K562 (cell line): Measurements from ENCODE around the gene SC5D. TPM values are rescaled to one million over a fixed set of nuclear protein-coding genes. Genes with fewer than 3 reads are reported as not detected.

Experiments used
- ATAC-seq: fragments of 200-7000 bp; cut with Tn5 transposase; 3 replicates; pipeline ENCODE4 v1.9.1; 2020; ENCODE audit warnings: moderate library complexity
- BruUV-seq: library from RNA; stranded (reverse); fragments of 400-500 nt; replicated peaks from 2 replicates; lab custom pipeline; 2021; lab: Mats Ljungman, UMichigan
- CTCF ChIA-PET: fragments of 300-600 bp; formaldehyde crosslinking; extraction: SDS; loops from one replicate; lab custom pipeline; 2021; ENCODE audit warnings: low intra/inter-chr PET ratio; lab: Yijun Ruan, JAX
- POLR2A ChIA-PET: fragments of 300-600, 350-650 bp; sonication (Branson Sonifier 250); formaldehyde crosslinking; extraction: SDS; loops from one replicate; lab custom pipeline; 2021; ENCODE audit warnings: antibody characterized with exemption, inconsistent platforms; lab: Yijun Ruan, JAX
- DNase-seq, 4 experiments: peaks; one replicate each; pipeline versions ENCODE4 v3.0.0 to v3.0.0-alpha.2; 2011 to 2018; ENCODE audit warnings: low spot score in 3 of 4, mixed read lengths in 3 of 4; ENCODE audit errors: extremely low read depth in 1 of 4
- FAIRE-seq: peaks from 2 replicates; lab custom pipeline; 2011; peaks lifted over from hg19 to GRCh38; lab: Jason Lieb, UNC
- H2AFZ ChIP-seq: 2 replicates; pipeline ENCODE4 v1.6.0; 2011; ENCODE audit warnings: low read depth, low read length, control low read depth, inconsistent platforms
- H3K27ac ChIP-seq: fragments of 200-600 bp; 3 replicates; pipeline ENCODE4 v1.8.0; 2011; ENCODE audit warnings: low read depth, mild to moderate bottlenecking, control low read depth, inconsistent platforms, low read length, moderate library complexity, mixed read lengths; ENCODE audit errors: extremely low read depth
- H3K27me3 ChIP-seq, 2 experiments: fragments of 300-600 bp in 1 of 2; 2 replicates in 1 of 2; 3 replicates in 1 of 2; pipeline versions ENCODE4 v1.6.0 to v1.8.0; 2011; ENCODE audit warnings: inconsistent platforms in 2 of 2, low read length in 2 of 2, mild to moderate bottlenecking in 1 of 2, mixed read lengths in 1 of 2, moderate library complexity in 1 of 2; ENCODE audit not compliant: control insufficient read depth in 2 of 2, insufficient read depth in 2 of 2
- H3K36me3 ChIP-seq: fragments of 300-600 bp; 3 replicates; pipeline ENCODE4 v1.8.0; 2011; ENCODE audit warnings: mild to moderate bottlenecking, low read length, inconsistent platforms; ENCODE audit not compliant: control insufficient read depth, insufficient read depth
- H3K4me1 ChIP-seq, 2 experiments: fragments of 200-600 bp in 1 of 2; replicated peaks in 1 of 2; 2 replicates in 1 of 2; 3 replicates in 1 of 2; pipeline versions ENCODE4 v1.5.1 to v1.8.0; 2011; ENCODE audit warnings: inconsistent platforms in 2 of 2, low read length in 2 of 2, mild to moderate bottlenecking in 1 of 2, mixed read lengths in 1 of 2, moderate library complexity in 1 of 2; ENCODE audit not compliant: control insufficient read depth in 2 of 2, insufficient read depth in 2 of 2
- H3K4me2 ChIP-seq: 2 replicates; pipeline ENCODE4 v1.6.1; 2011; ENCODE audit warnings: low read length, control low read depth, inconsistent platforms, mixed read lengths; ENCODE audit not compliant: insufficient read depth
- H3K4me3 ChIP-seq: fragments of 200-600 bp; sonication (generic), shearing (Covaris generic); 2 replicates; pipeline ENCODE4 v1.5.1; 2016; ENCODE audit warnings: control low read depth, inconsistent platforms
- H3K79me2 ChIP-seq: fragments of 200-600 bp; 3 replicates; pipeline ENCODE4 v1.8.0; 2011; ENCODE audit warnings: low read length, inconsistent platforms; ENCODE audit not compliant: control insufficient read depth, insufficient read depth
- H3K9ac ChIP-seq, 2 experiments: 2 replicates each; pipeline versions ENCODE4 v1.6.0 to v1.6.1; 2011; ENCODE audit warnings: low read depth in 2 of 2, low read length in 2 of 2, control low read depth in 1 of 2, inconsistent platforms in 1 of 2, mild to moderate bottlenecking in 1 of 2, mixed read lengths in 1 of 2; ENCODE audit not compliant: insufficient read depth in 1 of 2
- H3K9me1 ChIP-seq: one replicate; pipeline ENCODE4 v1.6.0; 2011; ENCODE audit warnings: inconsistent platforms, mild to moderate bottlenecking, low read length, moderate library complexity; ENCODE audit not compliant: control insufficient read depth, insufficient read depth
- H3K9me3 ChIP-seq: replicated peaks from 2 replicates; pipeline ENCODE4 v1.5.1; 2011; ENCODE audit warnings: low read depth, low read length, inconsistent platforms; ENCODE audit not compliant: control insufficient read depth, insufficient read depth
- H4K20me1 ChIP-seq: replicated peaks from 2 replicates; pipeline ENCODE4 v1.6.1; 2011; ENCODE audit warnings: low read length, inconsistent platforms, mixed read lengths; ENCODE audit not compliant: control insufficient read depth, insufficient read depth
- BACH1 ChIP-seq: fragments of 200-800 bp; sonication (Bioruptor generic); IDR thresholded peaks from 2 replicates; pipeline ENCODE4 v1.6.1; 2016; ENCODE audit warnings: missing genetic modification characterization, missing compliant biosample characterization
- BRD4 ChIP-seq: fragments of 200-600 bp; sonication (generic); IDR thresholded peaks from 2 replicates; pipeline ENCODE4 v1.6.1; 2017; ENCODE audit warnings: inconsistent platforms
- CHD4 ChIP-seq: fragments of 200-600 bp; sonication (generic); IDR thresholded peaks from 3 replicates; pipeline ENCODE4 v1.6.1; 2012; ENCODE audit warnings: low read depth, mild to moderate bottlenecking, mixed read lengths, low read length, inconsistent platforms; ENCODE audit not compliant: insufficient read depth, insufficient replicate concordance, poor library complexity, severe bottlenecking
- IRF9 ChIP-seq: fragments of 450-650 bp; IDR thresholded peaks from 2 replicates; pipeline ENCODE4 v1.6.1; 2016; ENCODE audit warnings: missing biosample characterization, missing genetic modification characterization
- TCF15 ChIP-seq: fragments of 250-450 bp; sonication (Bioruptor Pico); IDR thresholded peaks from 2 replicates; pipeline ENCODE4 v1.8.0; 2022; ENCODE audit warnings: moderate library complexity, mild to moderate bottlenecking, inconsistent platforms
- ZBTB43 ChIP-seq: sonication (generic); formaldehyde crosslinking; IDR thresholded peaks from 2 replicates; pipeline ENCODE4 v1.8.0; 2023; ENCODE audit warnings: mild to moderate bottlenecking, missing genetic modification reagents
- ZBTB8A ChIP-seq: fragments of 450-650 bp; IDR thresholded peaks from 2 replicates; pipeline ENCODE4 v1.6.1; 2018; ENCODE audit warnings: mild to moderate bottlenecking, moderate library complexity; ENCODE audit not compliant: partially characterized antibody
- ZNF12 ChIP-seq: sonication (generic); formaldehyde crosslinking; IDR thresholded peaks from 2 replicates; pipeline ENCODE4 v1.4.0; 2020; ENCODE audit warnings: mild to moderate bottlenecking, missing genetic modification reagents
- WGBS: fragments of 100-300 bp; shearing (Covaris generic); methylation state at CpG from one replicate; pipeline ENCODE4 v1.1.6; 2016; ENCODE audit warnings: low coverage, mixed read lengths; ENCODE audit not compliant: insufficient coverage; ENCODE audit errors: missing lambda C conversion rate; 5-methylcytosine and 5-hydroxymethylcytosine counted together
- in situ Hi-C: fragments of 300-500 bp; cut with MboI; formaldehyde crosslinking; loops from 4 replicates; pipeline ENCODE4 v1.15.0; 2018; ENCODE audit warnings: inconsistent platforms, mixed read lengths
- intact Hi-C: fragments of 100-400 bp; cut with micrococcal nuclease; formaldehyde crosslinking; loops from 2 replicates; pipeline ENCODE4 v1.14.2; 2022
- polyA plus RNA-seq, 8 experiments: library from polyadenylated mRNA; depleted of rRNA in 4 of 8; stranded (reverse) in 5 of 8; unstranded in 3 of 8; fragments of >200 nt; fragmentation: Nextera tagmentation in 2 of 8; fragmentation: Illumina TruSeq in 1 of 8; extraction: Ambion mirVana in 2 of 8; extraction: Trizol in 1 of 8; gene quantifications; 2 replicates each; pipeline versions ENCODE4 v1.2.1 to v1.2.3, GENCODE V29; 2011 to 2014; ENCODE audit warnings: inconsistent platforms in 1 of 8, missing spikeins in 1 of 8
- total RNA-seq, 7 experiments: library from RNA; depleted of rRNA in 6 of 7; stranded (reverse); fragments of >200 nt in 6 of 7; fragmentation: Illumina TruSeq in 2 of 7; extraction: Trizol in 2 of 7; gene quantifications; 2 replicates each; pipeline versions ENCODE4 v1.2.1 to v1.2.3, GENCODE V29; 2011 to 2021; ENCODE audit warnings: low replicate concordance in 1 of 7
- TF ChIP-seq, protein P1 (sequence below): sonication (generic); formaldehyde crosslinking; IDR thresholded peaks from 2 replicates; pipeline ENCODE4 v1.8.0; 2022; ENCODE audit warnings: missing genetic modification reagents, mild to moderate bottlenecking, moderate library complexity, borderline replicate concordance
- TF ChIP-seq, protein P2 (sequence below): sonication (generic); formaldehyde crosslinking; IDR thresholded peaks from 2 replicates; pipeline ENCODE4 v1.8.0; 2022; ENCODE audit warnings: mild to moderate bottlenecking, low read depth, missing genetic modification reagents

Gene SC5D
- total and polyA plus RNA-seq, 9 of the 15 experiments (the other 6 are each of a cell fraction or from before 2014, with no cell fraction given) = 7.6 to 84.0 (median 17.4) TPM

GRCh38 chr11:121337740-121338272 lies 45.2 kb downstream of the SC5D start:
- DNase-seq (no peak), FAIRE-seq (no peak), ATAC-seq (no peak)
- Histone ChIP-seq H3K9me3 (no peaks in the 10 kb centered on the region), H3K9ac (no peak overlapping the region), H4K20me1 (no peaks in the 10 kb centered on the region; the same call in 1 of the 2 replicates), H3K79me2 (no peaks in the 10 kb centered on the region), H2AFZ (no peak overlapping the region), H3K36me3 (no peaks in the 10 kb centered on the region), H3K4me1 (no peaks in the 10 kb centered on the region), H3K27me3 (peaks cover 5 to 16% of the 10 kb centered on the region in 2 experiments; a peak in 3 of 5 replicates), H3K27ac (no peak overlapping the region), H3K9me1 (no peaks in the 10 kb centered on the region), H3K4me3 (no peak overlapping the region), H3K4me2 (no peak overlapping the region)
- CTCF ChIA-PET = no interaction called here
- POLR2A ChIA-PET = no interaction called here
- intact Hi-C loops (no loop called here), in situ Hi-C loops (no loop called here)
- 3% methylated on average over 6 of the region's 6 CpGs for WGBS
- no TSS peak for BruUV-seq
- TF ChIP-seq, protein P1, sequence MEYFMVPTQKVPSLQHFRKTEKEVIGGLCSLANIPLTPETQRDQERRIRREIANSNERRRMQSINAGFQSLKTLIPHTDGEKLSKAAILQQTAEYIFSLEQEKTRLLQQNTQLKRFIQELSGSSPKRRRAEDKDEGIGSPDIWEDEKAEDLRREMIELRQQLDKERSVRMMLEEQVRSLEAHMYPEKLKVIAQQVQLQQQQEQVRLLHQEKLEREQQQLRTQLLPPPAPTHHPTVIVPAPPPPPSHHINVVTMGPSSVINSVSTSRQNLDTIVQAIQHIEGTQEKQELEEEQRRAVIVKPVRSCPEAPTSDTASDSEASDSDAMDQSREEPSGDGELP (CRISPR knock-in tag) = no peak
- TF ChIP-seq ZBTB43 (no peak), TCF15 (CRISPR knock-in tag) (no peak), BRD4 (no peak), CHD4 (no peak), ZNF12 (CRISPR knock-in tag) (no peak), BACH1 (tag) (no peak), IRF9 (tag) (no peak), ZBTB8A (no peak)
- TF ChIP-seq, protein P2, sequence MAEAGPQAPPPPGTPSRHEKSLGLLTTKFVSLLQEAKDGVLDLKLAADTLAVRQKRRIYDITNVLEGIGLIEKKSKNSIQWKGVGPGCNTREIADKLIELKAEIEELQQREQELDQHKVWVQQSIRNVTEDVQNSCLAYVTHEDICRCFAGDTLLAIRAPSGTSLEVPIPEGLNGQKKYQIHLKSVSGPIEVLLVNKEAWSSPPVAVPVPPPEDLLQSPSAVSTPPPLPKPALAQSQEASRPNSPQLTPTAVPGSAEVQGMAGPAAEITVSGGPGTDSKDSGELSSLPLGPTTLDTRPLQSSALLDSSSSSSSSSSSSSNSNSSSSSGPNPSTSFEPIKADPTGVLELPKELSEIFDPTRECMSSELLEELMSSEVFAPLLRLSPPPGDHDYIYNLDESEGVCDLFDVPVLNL = no peak
